Activated T-helper 9 cell treated with anti-CD3 and anti-CD28 coated beads, Interleukin-2, amount 50 U/mL, for 16 hours (primary cell): ENCODE results near the gene HK1.
"Not testable (repeated sequence)": the region's sequence is repeated elsewhere in the genome, so short reads cannot be mapped to it uniquely, and the experiment has no call there.

Experiments
- DNase-seq: peaks from one replicate; pipeline ENCODE4 v3.0.0-alpha.2; 2020; ENCODE audit warnings: low read depth

HK1 gene

GRCh38 chr10:69312528-69312927, 34.2 kb downstream of the HK1 start:
- DNase-seq = no peak

GRCh38 chr10:69315100-69315542, 36.8 kb downstream of the HK1 start:
- no peak for DNase-seq

GRCh38 chr10:69315610-69316312, 37.5 kb downstream of the HK1 start:
- DNase-seq = no peak

- no peak for DNase-seq
Measured at GRCh38 chr10:69316313-69317059, 38.2 kb downstream of the HK1 start.

GRCh38 chr10:69317175-69317604, 38.9 kb downstream of the HK1 start:
- no peak for DNase-seq

- DNase-seq = no peak
Measured at GRCh38 chr10:69317626-69318105, 39.4 kb downstream of the HK1 start.

- peak; percentile 87 for DNase-seq
Measured at GRCh38 chr10:69318106-69318866, 40.0 kb downstream of the HK1 start.

GRCh38 chr10:69318867-69319727, 40.8 kb downstream of the HK1 start:
- DNase-seq = peak; percentile 72

- DNase-seq = no peak
Measured at GRCh38 chr10:69319841-69320316, 41.6 kb downstream of the HK1 start.

- DNase-seq = no peak
Measured at GRCh38 chr10:69320521-69320920, 42.2 kb downstream of the HK1 start.

GRCh38 chr10:69321039-69321715, 42.9 kb downstream of the HK1 start:
- DNase-seq = no peak

GRCh38 chr10:69321865-69322264, 43.6 kb downstream of the HK1 start:
- DNase-seq = no peak

GRCh38 chr10:69322346-69322745, 44.0 kb downstream of the HK1 start:
- not testable (repeated sequence) for DNase-seq

GRCh38 chr10:69323622-69324021, 45.3 kb downstream of the HK1 start:
- no peak for DNase-seq

- no peak for DNase-seq
Measured at GRCh38 chr10:69324583-69324982, 46.3 kb downstream of the HK1 start.

- DNase-seq = not testable (repeated sequence)
Measured at GRCh38 chr10:69325637-69326523, 47.6 kb downstream of the HK1 start.

- DNase-seq = no peak
Measured at GRCh38 chr10:69326692-69327091, 48.4 kb downstream of the HK1 start.

- peak; percentile 14 for DNase-seq
Measured at GRCh38 chr10:69327463-69328379, 49.4 kb downstream of the HK1 start.

GRCh38 chr10:69328380-69328735, 50.1 kb downstream of the HK1 start:
- DNase-seq = no peak
